Endothelial cell of umbilical vein (primary cell): ENCODE measurements around the gene CDX2. TPM values are rescaled to one million over a fixed set of nuclear protein-coding genes. Genes with fewer than 3 reads are reported as not detected.

Experiments
- BruUV-seq: library from RNA; stranded (reverse); fragments of 400-500 nt; replicated peaks from 2 replicates; lab custom pipeline; 2021; lab: Mats Ljungman, UMichigan
- CTCF ChIA-PET: fragments of 300-600, 350-600 bp; sonication (Branson Sonifier 250); formaldehyde crosslinking; loops from one replicate; lab custom pipeline; 2021; ENCODE audit warnings: antibody characterized with exemption, inconsistent platforms; lab: Charles Lee
- POLR2A ChIA-PET: fragments of 300-600, 350-600 bp; sonication (Branson Sonifier 250); formaldehyde crosslinking; loops from one replicate; lab custom pipeline; 2021; ENCODE audit warnings: antibody characterized with exemption, inconsistent platforms; lab: Charles Lee
- DNase-seq: peaks from one replicate; pipeline ENCODE4 v3.0.0-alpha.2; 2011; ENCODE audit warnings: low read depth, low spot score
- FAIRE-seq: peaks from 2 replicates; lab custom pipeline; 2011; peaks lifted over from hg19 to GRCh38; lab: Jason Lieb, UNC
- H2AFZ ChIP-seq: 2 replicates; pipeline ENCODE4 v1.6.0; 2012; ENCODE audit warnings: low read depth, low read length, control low read depth, inconsistent platforms
- H3K27ac ChIP-seq: 2 replicates; pipeline ENCODE4 v1.5.1; 2011; ENCODE audit warnings: low read depth, mild to moderate bottlenecking, control low read depth, low read length, moderate library complexity; ENCODE audit not compliant: insufficient read depth
- H3K27me3 ChIP-seq, 2 experiments: 2 replicates each; pipeline versions ENCODE4 v1.6.0 to v1.6.1; 2011; ENCODE audit warnings: low read length in 2 of 2, mixed read lengths in 1 of 2; ENCODE audit not compliant: control insufficient read depth in 2 of 2, insufficient read depth in 2 of 2
- H3K36me3 ChIP-seq, 2 experiments: 2 replicates in 1 of 2; 3 replicates in 1 of 2; pipeline ENCODE4 v1.5.1; 2011; ENCODE audit warnings: low read length in 2 of 2, mild to moderate bottlenecking in 1 of 2, moderate library complexity in 1 of 2; ENCODE audit not compliant: control insufficient read depth in 2 of 2, insufficient read depth in 2 of 2; ENCODE audit errors: extremely low read depth in 1 of 2
- H3K4me1 ChIP-seq: 3 replicates; pipeline ENCODE4 v1.5.1; 2011; ENCODE audit warnings: mild to moderate bottlenecking, low read length; ENCODE audit not compliant: control insufficient read depth, insufficient read depth; ENCODE audit errors: extremely low read depth
- H3K4me2 ChIP-seq: 2 replicates; pipeline ENCODE4 v1.6.1; 2011; ENCODE audit warnings: low read length, control low read depth, mixed read lengths; ENCODE audit not compliant: insufficient read depth
- H3K4me3 ChIP-seq, 3 experiments: fragments of 200-600 bp in 1 of 3; sonication (generic), shearing (Covaris generic) in 1 of 3; replicated peaks in 1 of 3; 2 replicates each; pipeline ENCODE4 v1.5.1; 2011 to 2016; ENCODE audit warnings: control low read depth in 3 of 3, low read length in 3 of 3, mild to moderate bottlenecking in 2 of 3, inconsistent platforms in 1 of 3, low read depth in 1 of 3, moderate library complexity in 1 of 3; ENCODE audit not compliant: insufficient read depth in 1 of 3
- H3K79me2 ChIP-seq: 2 replicates; pipeline ENCODE4 v1.6.0; 2012; ENCODE audit warnings: low read length, inconsistent platforms; ENCODE audit not compliant: control insufficient read depth, insufficient read depth
- H3K9ac ChIP-seq: replicated peaks from 2 replicates; pipeline ENCODE3; 2011; ENCODE audit warnings: low read length, control low read depth; ENCODE audit not compliant: insufficient read depth; ENCODE audit errors: extremely low read depth
- H3K9me1 ChIP-seq: replicated peaks from 3 replicates; pipeline ENCODE4 v1.6.0; 2011; ENCODE audit warnings: mild to moderate bottlenecking, low read length; ENCODE audit not compliant: control insufficient read depth, insufficient read depth; ENCODE audit errors: extremely low read depth
- H3K9me3 ChIP-seq: replicated peaks from 2 replicates; pipeline ENCODE4 v1.5.1; 2012; ENCODE audit warnings: low read length, inconsistent platforms; ENCODE audit not compliant: control insufficient read depth, insufficient read depth
- H4K20me1 ChIP-seq: replicated peaks from 2 replicates; pipeline ENCODE3; 2011; ENCODE audit warnings: mild to moderate bottlenecking, low read length; ENCODE audit not compliant: control insufficient read depth, insufficient read depth; ENCODE audit errors: extremely low read depth
- EZH2 ChIP-seq: IDR thresholded peaks from 2 replicates; pipeline ENCODE4 v1.6.1; 2012; ENCODE audit warnings: borderline replicate concordance, low read depth, mild to moderate bottlenecking, moderate library complexity, low read length, inconsistent platforms; ENCODE audit not compliant: severe bottlenecking
- FOS ChIP-seq: IDR thresholded peaks from 2 replicates; pipeline ENCODE4 v1.6.1; 2011; ENCODE audit warnings: mild to moderate bottlenecking, low read length, moderate library complexity, borderline replicate concordance; ENCODE audit not compliant: insufficient read depth
- GATA2 ChIP-seq: IDR thresholded peaks from 2 replicates; pipeline ENCODE4 v1.7.0; 2011; ENCODE audit warnings: low read depth, mild to moderate bottlenecking, moderate library complexity, mixed read lengths, low read length; ENCODE audit not compliant: insufficient read length, insufficient read depth
- JUN ChIP-seq: IDR thresholded peaks from 2 replicates; pipeline ENCODE4 v1.6.1; 2011; ENCODE audit warnings: borderline replicate concordance, low read depth; ENCODE audit not compliant: insufficient read length, insufficient read depth
- MYC ChIP-seq: IDR thresholded peaks from one replicate; pipeline ENCODE4 v1.6.1; 2011; ENCODE audit warnings: mild to moderate bottlenecking, low read depth, low read length
- POLR2A ChIP-seq: IDR thresholded peaks from 2 replicates; pipeline ENCODE4 v1.6.1; 2012; ENCODE audit warnings: low read depth, mild to moderate bottlenecking, control low read depth, low read length
- POLR2AphosphoS5 ChIP-seq: IDR thresholded peaks from 2 replicates; pipeline ENCODE4 v1.6.1; 2012; ENCODE audit warnings: low read depth, mild to moderate bottlenecking, control low read depth, low read length, moderate library complexity; ENCODE audit not compliant: insufficient read depth
- dilution Hi-C: fragments of 300-500 bp; cut with MboI; formaldehyde crosslinking; loops from one replicate; pipeline ENCODE4 v1.15.0; 2019; ENCODE audit warnings: low sequenced_read_pairs; ENCODE audit not compliant: extremely low pct_ligation_motif_present
- intact Hi-C: fragments of 100-400 bp; cut with micrococcal nuclease; formaldehyde crosslinking; loops from one replicate; pipeline ENCODE4 v1.10.0; 2022
- polyA plus RNA-seq, 4 experiments: library from polyadenylated mRNA; depleted of rRNA in 3 of 4; stranded (reverse) in 3 of 4; unstranded in 1 of 4; fragments of >200 nt; gene quantifications; 2 replicates each; pipeline versions ENCODE4 v1.2.1 to v1.2.3, GENCODE V29; 2011 to 2012; ENCODE audit warnings: missing spikeins in 1 of 4
- total RNA-seq: library from RNA; stranded (reverse); gene quantifications from 2 replicates; pipeline ENCODE4 v1.2.3, GENCODE V29; 2021
- TF ChIP-seq, protein P1 (sequence below), 2 donors: IDR thresholded peaks; 1 replicate in 1 of 2; 2 replicates in 1 of 2; pipeline ENCODE4 v1.5.1; 2011; ENCODE audit warnings: low read length in 2 of 2, mild to moderate bottlenecking in 2 of 2, moderate library complexity in 2 of 2, control low read depth in 1 of 2, inconsistent platforms in 1 of 2, low read depth in 1 of 2; ENCODE audit not compliant: insufficient read depth in 1 of 2; ENCODE audit errors: extremely low read depth in 1 of 2
- TF ChIP-seq, protein P2 (sequence below): IDR thresholded peaks from 2 replicates; pipeline ENCODE4 v1.6.1; 2011; ENCODE audit not compliant: insufficient read depth, insufficient read length

CDX2 gene
- total and polyA plus RNA-seq, 2 donors (not counting 3 experiments of a cell fraction or from before 2014, with no cell fraction given), result not detected

- Histone ChIP-seq H3K4me1 (no peaks in the 10 kb centered on the region), H3K4me2 (no peak overlapping the region), H2AFZ (no peak overlapping the region), H3K79me2 (no peaks in the 10 kb centered on the region), H3K27ac (no peak overlapping the region), H3K27me3 (no peaks in the 10 kb centered on the region), H3K4me3 (no peak overlapping the region), H3K9ac (no peak overlapping the region), H3K36me3 (no peaks in the 10 kb centered on the region), H4K20me1 (no peaks in the 10 kb centered on the region), H3K9me3 (no peaks in the 10 kb centered on the region), H3K9me1 (no peaks in the 10 kb centered on the region)
- no peak for DNase-seq
- POLR2A ChIA-PET, result no interaction called here
- no peak for TF ChIP-seq EZH2
- TF ChIP-seq, protein P1, sequence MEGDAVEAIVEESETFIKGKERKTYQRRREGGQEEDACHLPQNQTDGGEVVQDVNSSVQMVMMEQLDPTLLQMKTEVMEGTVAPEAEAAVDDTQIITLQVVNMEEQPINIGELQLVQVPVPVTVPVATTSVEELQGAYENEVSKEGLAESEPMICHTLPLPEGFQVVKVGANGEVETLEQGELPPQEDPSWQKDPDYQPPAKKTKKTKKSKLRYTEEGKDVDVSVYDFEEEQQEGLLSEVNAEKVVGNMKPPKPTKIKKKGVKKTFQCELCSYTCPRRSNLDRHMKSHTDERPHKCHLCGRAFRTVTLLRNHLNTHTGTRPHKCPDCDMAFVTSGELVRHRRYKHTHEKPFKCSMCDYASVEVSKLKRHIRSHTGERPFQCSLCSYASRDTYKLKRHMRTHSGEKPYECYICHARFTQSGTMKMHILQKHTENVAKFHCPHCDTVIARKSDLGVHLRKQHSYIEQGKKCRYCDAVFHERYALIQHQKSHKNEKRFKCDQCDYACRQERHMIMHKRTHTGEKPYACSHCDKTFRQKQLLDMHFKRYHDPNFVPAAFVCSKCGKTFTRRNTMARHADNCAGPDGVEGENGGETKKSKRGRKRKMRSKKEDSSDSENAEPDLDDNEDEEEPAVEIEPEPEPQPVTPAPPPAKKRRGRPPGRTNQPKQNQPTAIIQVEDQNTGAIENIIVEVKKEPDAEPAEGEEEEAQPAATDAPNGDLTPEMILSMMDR (IDR thresholded peaks at IDR 0.05; ENCODE audit: extremely low read depth in 1 of 2, insufficient read depth in 1 of 2, low read depth in 1 of 2, low read length in 2 of 2), result no peak
- no peak for TF ChIP-seq JUN
- TF ChIP-seq, protein P2, sequence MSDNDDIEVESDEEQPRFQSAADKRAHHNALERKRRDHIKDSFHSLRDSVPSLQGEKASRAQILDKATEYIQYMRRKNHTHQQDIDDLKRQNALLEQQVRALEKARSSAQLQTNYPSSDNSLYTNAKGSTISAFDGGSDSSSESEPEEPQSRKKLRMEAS, result no peak
- TF ChIP-seq FOS, result no peak
- no peak for TF ChIP-seq POLR2A
- no peak for TF ChIP-seq MYC
- no peak for TF ChIP-seq POLR2AphosphoS5
- TF ChIP-seq GATA2, result no peak
- intact Hi-C loops, result no loop called here
- CTCF ChIA-PET, result no interaction called here
- dilution Hi-C loops, result no loop called here
- FAIRE-seq, result no peak
- BruUV-seq, result no TSS peak
These were observed 44.4 kb upstream of the CDX2 start for GRCh38 chr13:28013482-28013881.
